CD4-positive, alpha-beta T cell treated with Interleukin-17A for 1 hour (primary cell): ENCODE data around the gene KCNK13.
"Not testable (repeated sequence)": the region's sequence is repeated elsewhere in the genome, so short reads cannot be mapped to it uniquely, and the experiment has no call there.

Experiments
- DNase-seq: peaks from one replicate; pipeline ENCODE4 v3.0.0-alpha.2; 2020

The KCNK13 gene

GRCh38 chr14:90061685-90062126 lies at the start of gene KCNK13:
Gene KCNK13 (plus strand): TSS chr14:90061994. CDS start chr14:90062206, 212 bp downstream.
- no peak for DNase-seq

- DNase-seq = no peak
These were observed 44.4 kb upstream of the KCNK13 start for GRCh38 chr14:90017371-90017770.

- DNase-seq = no peak
These were observed 41.8 kb upstream of the KCNK13 start for GRCh38 chr14:90019824-90020523.

GRCh38 chr14:90023176-90023896 lies 38.5 kb upstream of the KCNK13 start:
- DNase-seq = no peak

- DNase-seq = no peak
These were observed 36.9 kb upstream of the KCNK13 start for GRCh38 chr14:90024910-90025309.

GRCh38 chr14:90026608-90027007 lies 35.2 kb upstream of the KCNK13 start:
- not testable (repeated sequence) for DNase-seq

- no peak for DNase-seq
These were observed 34.0 kb upstream of the KCNK13 start for GRCh38 chr14:90027842-90028241.

- DNase-seq = no peak
These were observed 27.6 kb upstream of the KCNK13 start for GRCh38 chr14:90034156-90034555.

- DNase-seq = no peak
These were observed 26.8 kb upstream of the KCNK13 start for GRCh38 chr14:90034835-90035525.

- no peak for DNase-seq
These were observed 22.4 kb upstream of the KCNK13 start for GRCh38 chr14:90039253-90040010.

GRCh38 chr14:90040411-90040810 lies 21.4 kb upstream of the KCNK13 start:
- no peak for DNase-seq

- DNase-seq = no peak
These were observed 19.1 kb upstream of the KCNK13 start for GRCh38 chr14:90042496-90043252.

- no peak for DNase-seq
These were observed 16.2 kb upstream of the KCNK13 start for GRCh38 chr14:90045616-90046015.

- DNase-seq = no peak
These were observed 12.4 kb upstream of the KCNK13 start for GRCh38 chr14:90049390-90049789.

GRCh38 chr14:90050271-90050670 lies 11.5 kb upstream of the KCNK13 start:
- DNase-seq = no peak

GRCh38 chr14:90053044-90053443 lies 8.8 kb upstream of the KCNK13 start:
- no peak for DNase-seq

- no peak for DNase-seq
These were observed 7.0 kb upstream of the KCNK13 start for GRCh38 chr14:90054803-90055202.

GRCh38 chr14:90056826-90057225 lies 5.0 kb upstream of the KCNK13 start:
- DNase-seq = no peak

- no peak for DNase-seq
These were observed 2.8 kb upstream of the KCNK13 start for GRCh38 chr14:90058876-90059458.

GRCh38 chr14:90060312-90060964 lies 1.4 kb upstream of the KCNK13 start:
- DNase-seq = peak; percentile 22

- no peak for DNase-seq
These were observed 669 bp upstream of the KCNK13 start for GRCh38 chr14:90060965-90061684.
